ENCODE data around the gene STIL.

The STIL gene

GRCh38 chr1:47340227-47340626 lies 26.3 kb upstream of the STIL start:
- TF ChIP-seq CTCF (IDR thresholded peaks at IDR 0.05; ENCODE audit: low read depth, low read length, missing control alignments) = no peak
- Histone ChIP-seq H3K4me3 (ENCODE audit: low read depth, low read length) (no peak overlapping the region), H3K27ac (no peak overlapping the region), H3K27me3 (replicated peaks) (no peaks in the 10 kb centered on the region), H3K36me3 (replicated peaks) (peaks cover 4% of the 10 kb centered on the region)
- in situ Hi-C loops (cut with HindIII; ENCODE audit: low pct_ligation_motif_present, low sequenced_read_pairs) = no loop called here
- DNase-seq = no peak

GRCh38 chr1:47338249-47339077 lies 24.5 kb upstream of the STIL start:
- in situ Hi-C loops (cut with HindIII; ENCODE audit: low pct_ligation_motif_present, low sequenced_read_pairs) = no loop called here
- Histone ChIP-seq H3K27ac (no peak overlapping the region), H3K27me3 (replicated peaks) (no peaks in the 10 kb centered on the region), H3K36me3 (replicated peaks) (peaks cover 4% of the 10 kb centered on the region), H3K4me3 (ENCODE audit: low read depth, low read length) (no peak overlapping the region)
- DNase-seq = no peak
- TF ChIP-seq CTCF (IDR thresholded peaks at IDR 0.05; ENCODE audit: low read depth, low read length, missing control alignments) = no peak

- H3K27me3 ChIP-seq (replicated peaks) = no peaks in the 10 kb centered on the region
- TF ChIP-seq CTCF (IDR thresholded peaks at IDR 0.05; ENCODE audit: low read depth, low read length, missing control alignments) = no peak
- DNase-seq = no peak
- peaks cover 4% of the 10 kb centered on the region for H3K36me3 ChIP-seq (replicated peaks)
- no peak overlapping the region for H3K4me3 ChIP-seq (ENCODE audit: low read depth, low read length)
- H3K27ac ChIP-seq = no peak overlapping the region
- in situ Hi-C loops (cut with HindIII; ENCODE audit: low pct_ligation_motif_present, low sequenced_read_pairs) = no loop called here
Observed at GRCh38 chr1:47337350-47337749, 23.4 kb upstream of the STIL start.

- no peaks in the 10 kb centered on the region for H3K27me3 ChIP-seq (replicated peaks)
- DNase-seq = no peak
- peaks cover 4% of the 10 kb centered on the region for H3K36me3 ChIP-seq (replicated peaks)
- H3K27ac ChIP-seq = peak overlapping the region; percentile 73
- in situ Hi-C loops (cut with HindIII; ENCODE audit: low pct_ligation_motif_present, low sequenced_read_pairs) = no loop called here
- no peak for TF ChIP-seq CTCF (IDR thresholded peaks at IDR 0.05; ENCODE audit: low read depth, low read length, missing control alignments)
- peak overlapping the region; percentile 97 for H3K4me3 ChIP-seq (ENCODE audit: low read depth, low read length)
Observed at GRCh38 chr1:47334765-47335435, 21.0 kb upstream of the STIL start.

- peaks cover 2% of the 10 kb centered on the region for H3K36me3 ChIP-seq (replicated peaks)
- DNase-seq = peak; percentile 53
- H3K27me3 ChIP-seq (replicated peaks) = no peaks in the 10 kb centered on the region
- peak overlapping the region; percentile 97 for H3K4me3 ChIP-seq (ENCODE audit: low read depth, low read length)
- peak; percentile 38 for TF ChIP-seq CTCF (IDR thresholded peaks at IDR 0.05; ENCODE audit: low read depth, low read length, missing control alignments)
- peak overlapping the region; percentile 73 for H3K27ac ChIP-seq
- in situ Hi-C loops (cut with HindIII; ENCODE audit: low pct_ligation_motif_present, low sequenced_read_pairs) = no loop called here
Observed at GRCh38 chr1:47333922-47334764, 20.2 kb upstream of the STIL start.

Measured in brain microvascular endothelial cell (primary cell).